ENCODE measurements around the gene MAN2B2.
"Not testable (repeated sequence)": the region's sequence is repeated elsewhere in the genome, so short reads cannot be mapped to it uniquely, and the experiment has no call there.

Gene MAN2B2

DNA sequence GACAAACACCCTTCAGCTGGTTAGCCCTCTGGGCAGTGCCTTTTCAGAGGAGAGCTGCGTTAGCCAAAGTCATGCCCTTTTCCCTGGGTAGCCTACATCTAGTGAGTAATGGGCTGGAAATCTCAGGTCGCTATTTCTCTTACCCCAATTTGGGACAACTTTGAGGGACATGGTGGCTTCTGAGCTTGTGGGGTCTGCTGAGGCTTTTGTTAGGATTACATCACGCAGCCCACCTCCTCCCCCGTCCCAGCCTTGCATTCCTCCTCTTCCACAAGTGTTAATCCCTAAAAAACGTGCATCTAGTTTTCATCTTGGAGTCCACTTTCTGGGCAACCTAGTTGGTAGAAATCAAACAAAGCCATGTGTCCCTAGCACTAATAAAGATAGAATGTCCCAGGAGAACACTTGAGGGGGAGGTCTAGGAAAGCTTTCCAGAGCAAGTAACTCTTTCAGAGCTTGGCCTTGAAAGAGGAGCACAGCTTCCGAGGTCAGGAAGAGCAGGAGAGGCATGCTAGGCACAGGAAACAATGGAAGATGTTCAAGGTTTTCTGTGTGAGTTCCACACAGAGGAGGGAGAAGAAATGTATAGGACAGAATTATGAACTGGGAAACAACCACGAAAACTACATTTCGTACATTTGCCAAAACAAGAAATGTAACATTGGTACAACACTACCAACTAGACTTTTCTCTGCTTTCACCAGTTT, 68.3 kb downstream of the MAN2B2 start:
- no peak for DNase-seq (ENCODE audit: low spot score)

DNA sequence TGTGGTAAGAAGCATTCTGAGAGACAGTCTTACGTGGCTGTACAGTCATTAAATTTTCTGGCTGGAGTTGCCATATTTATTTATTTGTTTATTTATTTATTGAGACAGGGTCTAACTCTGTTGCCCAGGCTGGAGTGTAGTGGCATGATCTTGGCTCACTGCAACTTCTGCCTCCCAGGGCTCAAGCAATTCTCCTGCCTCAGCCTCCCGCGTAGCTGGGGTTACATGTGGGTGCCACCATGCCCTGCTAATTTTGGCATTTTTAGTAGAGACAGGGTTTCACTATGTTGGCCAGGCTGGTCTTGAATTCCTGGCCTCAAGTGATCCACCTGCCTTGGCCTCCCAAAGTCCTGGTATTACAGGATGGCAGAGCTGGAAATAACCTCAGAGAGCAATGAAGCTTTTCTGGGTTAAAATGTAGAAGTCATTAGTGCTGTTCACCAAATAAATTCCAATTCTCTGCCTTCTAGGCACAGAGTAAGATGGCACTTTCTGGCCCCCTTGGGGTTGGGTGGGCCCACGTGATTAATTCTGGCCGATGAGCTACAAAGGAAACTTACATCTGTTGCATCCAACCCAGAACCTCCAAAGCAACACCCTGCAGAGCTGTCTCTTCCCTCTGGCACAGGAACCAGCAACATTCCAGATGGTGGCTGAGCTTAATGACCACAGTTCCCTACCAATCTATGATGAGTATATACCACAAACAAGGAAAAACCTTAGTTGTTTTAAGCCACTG, 70.0 kb downstream of the MAN2B2 start:
- no peak for DNase-seq (ENCODE audit: low spot score)

GRCh38 chr4:6647169-6647568, 72.2 kb downstream of the MAN2B2 start:
- DNase-seq (ENCODE audit: low spot score), result no peak

DNA sequence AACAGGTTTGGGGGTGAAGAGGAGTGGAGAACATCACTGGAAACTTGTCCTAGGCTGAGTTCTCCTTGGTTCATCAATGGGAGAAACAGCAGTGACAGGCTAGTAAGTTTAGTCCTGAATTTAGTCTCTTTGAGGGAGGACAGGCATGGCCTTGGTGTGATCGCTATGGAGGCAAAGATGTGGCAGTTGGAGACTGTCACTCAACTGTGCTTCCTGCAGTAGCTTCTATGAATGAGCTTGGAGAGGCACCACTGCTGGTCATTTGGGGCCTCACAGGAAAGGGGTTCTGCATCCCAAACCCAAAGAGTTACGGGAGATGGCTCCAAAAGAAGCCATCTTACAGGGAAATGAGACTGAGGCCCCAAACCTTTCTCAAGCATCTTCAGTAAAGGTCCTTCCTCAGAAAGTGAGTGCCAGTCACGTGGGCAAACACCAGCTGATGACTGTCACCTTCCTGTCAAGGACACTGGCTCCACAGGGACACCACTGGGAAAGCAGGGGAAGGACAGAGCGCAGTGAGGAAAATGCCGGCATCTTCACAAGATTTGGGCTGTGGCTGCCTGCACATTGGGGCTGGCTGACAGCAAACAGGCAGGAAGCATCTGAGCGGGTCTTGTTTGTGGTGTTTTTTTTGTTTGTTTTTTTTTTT, 72.7 kb downstream of the MAN2B2 start:
- DNase-seq (ENCODE audit: low spot score), result no peak

DNA sequence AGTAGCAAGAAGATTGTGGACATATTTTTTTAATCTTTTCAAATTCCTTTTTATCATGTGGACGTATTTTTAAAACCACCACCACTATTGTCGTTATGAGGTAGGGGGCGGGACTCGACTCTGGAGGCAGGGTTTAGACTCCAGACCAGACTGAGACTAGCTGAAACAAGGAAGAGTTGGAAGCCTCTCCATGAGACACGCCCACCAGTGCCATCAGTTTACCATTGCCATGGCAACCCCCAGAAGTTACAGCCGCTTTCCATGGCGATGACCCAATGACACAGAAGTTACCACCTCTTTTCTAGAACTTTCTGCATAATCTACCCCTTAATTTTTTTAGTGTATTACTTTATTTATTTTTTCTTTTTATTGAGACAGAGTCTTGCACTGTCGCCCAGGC, 74.2 kb downstream of the MAN2B2 start:
- no peak for DNase-seq (ENCODE audit: low spot score)

- not testable (repeated sequence) for DNase-seq (ENCODE audit: low spot score)
These were observed 79.2 kb downstream of the MAN2B2 start for GRCh38 chr4:6654211-6654610.

DNA sequence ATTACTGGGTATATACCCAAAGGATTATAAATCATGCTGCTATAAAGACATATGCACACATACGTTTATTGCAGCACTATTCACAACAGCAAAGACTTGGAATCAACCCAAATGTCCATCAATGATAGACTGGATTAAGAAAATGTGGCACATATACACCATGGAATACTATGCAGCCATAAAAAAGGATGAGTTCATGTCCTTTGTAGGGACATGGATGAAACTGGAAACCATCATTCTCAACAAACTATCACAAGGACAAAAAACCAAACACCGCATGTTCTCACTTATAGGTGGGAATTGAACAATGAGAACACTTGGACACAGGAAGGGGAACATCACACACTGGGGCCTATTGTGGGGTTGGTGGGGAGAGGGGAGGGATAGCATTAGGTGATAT, 80.3 kb downstream of the MAN2B2 start:
- DNase-seq (ENCODE audit: low spot score), result not testable (repeated sequence)

- DNase-seq (ENCODE audit: low spot score), result no peak
These were observed 80.9 kb downstream of the MAN2B2 start for GRCh38 chr4:6655924-6656323.

GRCh38 chr4:6657242-6658208, 82.5 kb downstream of the MAN2B2 start:
- DNase-seq (ENCODE audit: low spot score), result no peak

GRCh38 chr4:6658209-6658595, 83.2 kb downstream of the MAN2B2 start:
- DNase-seq (ENCODE audit: low spot score), result no peak

DNA sequence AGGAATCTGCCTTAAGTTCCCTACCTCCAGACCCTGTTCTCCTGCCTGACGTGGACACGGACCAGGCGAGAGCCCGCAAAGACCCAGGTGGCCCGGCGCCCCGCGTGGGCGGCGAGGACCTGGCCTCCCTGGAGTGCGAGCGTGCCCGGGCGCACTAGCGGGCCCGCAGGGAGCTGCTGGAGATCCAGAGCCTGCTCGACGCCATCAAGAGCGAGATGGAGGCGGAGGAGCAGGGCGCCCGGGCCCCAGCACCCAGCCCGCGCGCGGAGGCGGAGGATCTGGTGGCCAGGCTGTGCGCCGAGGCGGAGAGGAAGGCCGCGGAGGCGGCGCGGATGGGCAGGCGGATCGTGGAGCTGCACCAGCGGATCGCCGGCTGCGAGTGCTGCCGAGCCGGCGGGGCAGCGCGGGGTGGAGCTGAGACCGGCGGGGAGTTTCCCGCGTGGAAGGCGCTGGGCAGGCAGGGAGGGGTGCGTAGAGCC, 83.6 kb downstream of the MAN2B2 start:
- no peak for DNase-seq (ENCODE audit: low spot score)

GRCh38 chr4:6659897-6660296, 84.9 kb downstream of the MAN2B2 start:
- no peak for DNase-seq (ENCODE audit: low spot score)

DNA sequence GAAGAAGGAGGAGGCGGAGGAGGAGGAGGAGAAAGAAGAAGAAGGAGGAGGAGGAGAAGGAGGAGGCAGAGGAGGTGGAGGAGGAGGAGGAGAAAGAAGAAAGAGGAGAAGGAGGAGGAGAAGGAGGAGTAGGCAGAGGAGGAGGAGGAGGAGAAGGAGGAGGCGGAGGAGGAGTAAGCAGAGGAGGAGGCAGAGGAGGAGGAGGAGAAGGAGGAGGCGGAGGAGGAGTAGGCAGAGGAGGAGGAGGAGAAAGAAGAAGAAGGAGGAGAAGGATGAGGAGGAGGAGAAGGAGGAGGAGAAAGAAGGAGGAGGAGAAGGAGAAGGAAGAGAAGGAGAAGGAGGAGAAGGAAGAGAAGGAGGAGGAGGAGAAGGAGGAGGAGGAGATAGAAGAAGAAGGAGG, 85.4 kb downstream of the MAN2B2 start:
- DNase-seq (ENCODE audit: low spot score), result no peak

GRCh38 chr4:6662591-6662990, 87.6 kb downstream of the MAN2B2 start:
- no peak for DNase-seq (ENCODE audit: low spot score)

DNA sequence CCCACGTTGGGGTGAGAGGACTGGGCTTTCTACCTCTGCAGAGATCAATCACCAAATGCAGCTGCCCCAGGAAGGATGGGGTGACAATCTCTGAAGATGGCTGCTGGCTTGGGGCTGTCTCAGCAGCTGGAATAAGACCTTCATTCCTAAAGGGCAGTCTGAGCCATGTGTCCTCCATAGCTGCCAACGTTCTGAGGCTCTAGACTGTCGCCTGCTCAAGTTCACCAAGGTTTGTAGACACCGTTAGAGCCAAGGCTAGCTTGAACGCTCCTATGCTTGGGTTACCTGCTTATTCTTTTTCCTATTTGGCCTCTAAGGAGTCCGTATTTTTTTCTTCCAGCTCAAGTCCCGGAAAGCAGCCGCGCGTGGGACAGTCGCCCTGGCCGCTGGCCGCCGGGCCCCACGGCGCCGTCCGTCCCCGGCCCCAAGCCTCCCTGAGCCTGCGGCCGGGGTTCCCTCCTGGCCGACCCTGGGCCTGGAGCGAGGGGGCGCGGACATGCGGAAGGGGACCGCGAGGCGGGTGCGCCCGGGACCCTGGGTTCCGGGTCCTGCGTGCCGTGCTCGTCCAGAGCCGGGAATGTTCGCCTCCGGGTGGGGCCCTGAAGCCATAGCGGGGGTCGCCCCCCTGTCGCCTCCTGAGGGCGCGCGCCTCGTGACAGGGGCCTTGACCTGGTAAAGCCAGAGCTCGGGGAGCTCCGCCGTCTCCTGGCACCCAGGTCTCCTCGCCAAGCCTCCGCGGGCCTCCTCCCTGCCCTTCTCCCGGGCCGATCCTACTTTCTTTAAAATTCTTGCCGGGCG, 88.8 kb downstream of the MAN2B2 start:
- no peak for DNase-seq (ENCODE audit: low spot score)

DNA sequence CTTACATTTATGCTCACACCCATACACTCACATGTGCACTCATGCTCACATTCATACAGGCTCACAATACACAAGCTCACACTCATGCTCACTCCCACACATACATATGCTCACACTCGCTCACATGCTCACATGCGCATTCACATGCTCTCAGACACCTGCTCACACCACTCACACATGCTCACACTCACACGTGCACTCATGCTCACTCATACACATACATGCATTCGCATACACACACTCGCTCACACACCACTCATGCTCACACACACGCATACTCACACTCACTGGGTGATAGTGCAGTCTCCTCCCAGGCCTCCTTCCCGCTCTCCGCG, 90.3 kb downstream of the MAN2B2 start:
- DNase-seq (ENCODE audit: low spot score), result no peak

- DNase-seq (ENCODE audit: low spot score), result no peak
These were observed 93.4 kb downstream of the MAN2B2 start for GRCh38 chr4:6668391-6668790.

- DNase-seq (ENCODE audit: low spot score), result no peak
These were observed 96.7 kb downstream of the MAN2B2 start for GRCh38 chr4:6671648-6672047.

DNA sequence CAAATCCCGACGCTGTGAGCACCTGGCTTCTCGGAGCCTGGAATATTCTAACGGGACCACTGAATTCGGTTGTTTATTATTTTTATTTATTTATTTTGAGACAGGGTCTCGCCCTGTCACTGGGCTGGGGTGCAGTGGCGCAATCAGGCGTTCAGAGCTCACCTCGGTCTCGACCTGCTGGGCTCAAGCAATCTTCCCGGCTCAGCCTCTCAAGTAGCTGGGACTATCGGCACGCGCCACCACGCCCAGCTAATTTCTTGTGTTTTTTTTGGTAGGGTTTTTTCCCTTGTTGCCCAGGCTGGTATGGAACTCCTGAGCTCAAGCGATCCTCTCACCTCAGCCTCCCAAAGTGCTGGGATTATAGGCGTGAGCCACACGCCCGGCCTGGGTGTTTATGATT, 97.1 kb downstream of the MAN2B2 start:
- no peak for DNase-seq (ENCODE audit: low spot score)

GRCh38 chr4:6672541-6673190, 97.7 kb downstream of the MAN2B2 start:
- not testable (repeated sequence) for DNase-seq (ENCODE audit: low spot score)

Measured in pons (tissue), 1 donor.